AG04450 (cell line): ENCODE results near the gene ZNF709. TPM values are rescaled to one million over a fixed set of nuclear protein-coding genes. Genes with fewer than 3 reads are reported as not detected.

Experiments
- CTCF ChIA-PET: fragments of 300-600, 350-600 bp; formaldehyde crosslinking; extraction: SDS; loops from one replicate; lab custom pipeline; 2022; ENCODE audit warnings: antibody characterized with exemption, inconsistent platforms; lab: Charles Lee
- POLR2A ChIA-PET: fragments of 350-600 bp; formaldehyde crosslinking; extraction: SDS; loops from one replicate; lab custom pipeline; 2021; ENCODE audit warnings: antibody characterized with exemption, inconsistent platforms; lab: Yijun Ruan, JAX
- DNase-seq: peaks from one replicate; pipeline ENCODE4 v3.0.0-alpha.2; 2011; ENCODE audit warnings: low read depth, low spot score
- H3K27ac ChIP-seq: one replicate; pipeline ENCODE4 v1.5.1; 2012; ENCODE audit warnings: low read depth, low read length, control low read depth
- H3K27me3 ChIP-seq: one replicate; pipeline ENCODE4 v1.6.0; 2012; ENCODE audit warnings: low read length; ENCODE audit not compliant: control insufficient read depth, insufficient read depth
- H3K4me3 ChIP-seq: 2 replicates; pipeline ENCODE4 v1.5.1; 2011; ENCODE audit warnings: mild to moderate bottlenecking, low read depth, low read length, control low read depth
- H3K9me3 ChIP-seq: 2 replicates; pipeline ENCODE4 v1.5.1; 2012; ENCODE audit warnings: low read length; ENCODE audit not compliant: control insufficient read depth, insufficient read depth
- CTCF ChIP-seq: IDR thresholded peaks from 2 replicates; pipeline ENCODE4 v1.5.1; 2011; ENCODE audit warnings: low read depth, low read length, control low read depth, inconsistent platforms
- polyA minus RNA-seq: library from RNA; depleted of rRNA, polyadenylated mRNA; stranded (reverse); fragments of >200 nt; gene quantifications from 2 replicates; pipeline ENCODE4 v1.2.3, GENCODE V29; 2011; rRNA and poly(A)+ RNA removed
- polyA plus RNA-seq: library from polyadenylated mRNA; depleted of rRNA; stranded (reverse); fragments of >200 nt; gene quantifications from 2 replicates; pipeline ENCODE4 v1.2.3, GENCODE V29; 2011; rRNA removed

ZNF709 gene
- 1.4 and 1.7 TPM in 2 replicates for polyA plus RNA-seq
- 2.5 and 4.7 TPM in 2 replicates for polyA minus RNA-seq

GRCh38 chr19:12484371-12485051, at the start of gene ZNF709:
Gene ZNF709 (minus strand): TSS chr19:12484816. CDS start chr19:12484657, 159 bp downstream.
- DNase-seq: peak; percentile 45
- no peak for TF ChIP-seq CTCF
- H3K27me3 ChIP-seq: no peaks in the 10 kb centered on the region
- H3K27ac ChIP-seq: peak within 1 kb of the TSS; percentile 39
- ChIA-PET CTCF (interaction anchor here (0.6 kb wide), 1 partner anchor 448 kb away, joined by 3 read pairs; no protein-coding TSS in a partner anchor), POLR2A (interaction anchor here (0.5 to 1.4 kb wide), 3 partner anchors 8 to 126 kb away, joined by 3 to 5 read pairs (median 3); partner anchors contain the start of genes ZNF490, ZNF791 and ZNF799)
- H3K9me3 ChIP-seq: peaks cover 10% of the 10 kb centered on the region; the same call in 1 of the 2 replicates
- peak within 1 kb of the TSS; percentile 99 for H3K4me3 ChIP-seq

GRCh38 chr19:12527034-12527836, 42.6 kb upstream of the ZNF709 start:
- no peak for DNase-seq

GRCh38 chr19:12526542-12526941, 41.9 kb upstream of the ZNF709 start:
- no peak for DNase-seq
- Histone ChIP-seq H3K27me3 (no peaks in the 10 kb centered on the region), H3K27ac (no peak overlapping the region), H3K4me3 (no peak overlapping the region), H3K9me3 (peaks cover 74% of the 10 kb centered on the region)
- no peak for TF ChIP-seq CTCF
- ChIA-PET POLR2A (no interaction called here), CTCF (interaction anchor here (0.6 kb wide), 1 partner anchor 711 kb away, joined by 3 read pairs; no protein-coding TSS in a partner anchor)

More at GRCh38 chr19:12527034-12527836, 42.6 kb upstream of the ZNF709 start:
- H3K27me3 ChIP-seq: no peaks in the 10 kb centered on the region
- H3K9me3 ChIP-seq: peaks cover 74% of the 10 kb centered on the region
- no peak overlapping the region for H3K4me3 ChIP-seq
- no peak overlapping the region for H3K27ac ChIP-seq
- TF ChIP-seq CTCF: no peak
- ChIA-PET CTCF (no interaction called here), POLR2A (no interaction called here)

- DNase-seq: no peak
- CTCF ChIA-PET: no interaction called here
- POLR2A ChIA-PET: no interaction called here
- H3K4me3 ChIP-seq: no peak overlapping the region
- H3K9me3 ChIP-seq: peaks cover 73% of the 10 kb centered on the region
- H3K27ac ChIP-seq: no peak overlapping the region
- no peak for TF ChIP-seq CTCF
- no peaks in the 10 kb centered on the region for H3K27me3 ChIP-seq
These were observed 37.4 kb upstream of the ZNF709 start for GRCh38 chr19:12521996-12522395.
